H1 (cell line): ENCODE data around the gene PACS1. TPM values are rescaled to one million over a fixed set of nuclear protein-coding genes. Genes with fewer than 3 reads are reported as not detected.
A peak's percentile ranks its signal among the peaks of the same experiment; 100 is the strongest.

ENCODE experiments used
- CTCF ChIA-PET: fragments of 300-600 bp; sonication (Branson Sonifier 250); formaldehyde crosslinking; loops from one replicate; lab custom pipeline; 2021; ENCODE audit not compliant: partially characterized antibody; lab: Charles Lee
- POLR2A ChIA-PET: fragments of 300-600 bp; sonication (Branson Sonifier 250); formaldehyde crosslinking; loops from one replicate; lab custom pipeline; 2021; ENCODE audit warnings: inconsistent platforms; ENCODE audit not compliant: partially characterized antibody; lab: Charles Lee
- DNase-seq, 2 experiments: peaks; one replicate each; pipeline versions ENCODE4 v3.0.0 to v3.0.0-alpha.2; 2010 to 2022; ENCODE audit warnings: low spot score in 2 of 2, low read depth in 1 of 2, mixed read lengths in 1 of 2
- FAIRE-seq: peaks from 2 replicates; lab custom pipeline; 2011; peaks lifted over from hg19 to GRCh38; lab: Jason Lieb, UNC
- H2AFZ ChIP-seq: 2 replicates; pipeline ENCODE4 v1.8.1; 2012; ENCODE audit warnings: low read length, inconsistent platforms
- H2AK5ac ChIP-seq: 2 replicates; pipeline ENCODE4 v1.6.1; 2013; ENCODE audit warnings: low read depth, low read length
- H2BK120ac ChIP-seq: replicated peaks from 2 replicates; pipeline ENCODE3; 2013; ENCODE audit warnings: low read depth, low read length, inconsistent platforms
- H2BK12ac ChIP-seq: 2 replicates; pipeline ENCODE4 v1.6.1; 2013; ENCODE audit warnings: low read depth, low read length
- H2BK15ac ChIP-seq: 2 replicates; pipeline ENCODE4 v1.6.1; 2013; ENCODE audit warnings: low read length
- H2BK20ac ChIP-seq: 2 replicates; pipeline ENCODE4 v1.6.1; 2013; ENCODE audit warnings: low read length
- H2BK5ac ChIP-seq: 2 replicates; pipeline ENCODE4 v1.6.1; 2013; ENCODE audit warnings: low read depth, low read length
- H3K14ac ChIP-seq: 2 replicates; pipeline ENCODE4 v1.6.1; 2013; ENCODE audit warnings: inconsistent platforms; ENCODE audit not compliant: insufficient read length
- H3K18ac ChIP-seq: 2 replicates; pipeline ENCODE4 v1.6.1; 2013; ENCODE audit warnings: low read length; ENCODE audit errors: extremely low read depth
- H3K23ac ChIP-seq: 2 replicates; pipeline ENCODE4 v1.6.1; 2013; ENCODE audit warnings: inconsistent platforms; ENCODE audit not compliant: insufficient read length
- H3K23me2 ChIP-seq: 2 replicates; pipeline ENCODE4 v1.6.1; 2013; ENCODE audit warnings: low read depth, low read length
- H3K27ac ChIP-seq: 2 replicates; pipeline ENCODE4 v1.6.1; 2011; ENCODE audit warnings: low read depth, low read length, inconsistent platforms
- H3K27me3 ChIP-seq, 4 experiments: replicated peaks in 1 of 4; 1 replicate in 1 of 4; 2 replicates in 3 of 4; pipeline versions ENCODE4 v1.6.1 to v1.8.1; 2011 to 2013; ENCODE audit warnings: low read length in 3 of 4, mild to moderate bottlenecking in 3 of 4, inconsistent platforms in 2 of 4, mixed read lengths in 2 of 4, moderate library complexity in 1 of 4; ENCODE audit not compliant: control insufficient read depth in 3 of 4, insufficient read depth in 3 of 4; ENCODE audit errors: extremely low read depth in 1 of 4
- H3K36me3 ChIP-seq, 4 experiments: 2 replicates each; pipeline versions ENCODE4 v1.6.1 to v1.8.1; 2011 to 2013; ENCODE audit warnings: mild to moderate bottlenecking in 4 of 4, low read length in 3 of 4, moderate library complexity in 2 of 4, control low read depth in 1 of 4, inconsistent platforms in 1 of 4; ENCODE audit not compliant: insufficient read depth in 4 of 4, control insufficient read depth in 2 of 4
- H3K4ac ChIP-seq: replicated peaks from 2 replicates; pipeline ENCODE3; 2013; ENCODE audit warnings: low read length, low read depth, mixed read lengths, inconsistent platforms; ENCODE audit not compliant: insufficient read length
- H3K4me1 ChIP-seq, 4 experiments: replicated peaks in 1 of 4; 1 replicate in 1 of 4; 2 replicates in 3 of 4; pipeline versions ENCODE4 v1.6.1 to v1.8.1; 2011 to 2013; ENCODE audit warnings: low read length in 3 of 4, inconsistent platforms in 2 of 4, mixed read lengths in 1 of 4; ENCODE audit not compliant: insufficient read depth in 4 of 4, control insufficient read depth in 3 of 4
- H3K4me2 ChIP-seq, 2 experiments: 2 replicates each; pipeline versions ENCODE4 v1.6.1 to v1.8.1; 2011 to 2013; ENCODE audit warnings: low read depth in 2 of 2, low read length in 2 of 2, control low read depth in 1 of 2, inconsistent platforms in 1 of 2, mild to moderate bottlenecking in 1 of 2; ENCODE audit not compliant: insufficient read depth in 1 of 2
- H3K4me3 ChIP-seq, 4 experiments: fragments of 200-600, 300-600 bp in 1 of 4; sonication (generic), shearing (Covaris generic), sonication (Bioruptor Twin) in 1 of 4; 2 replicates each; pipeline versions ENCODE4 v1.5.1 to v1.8.1; 2011 to 2016; ENCODE audit warnings: low read length in 4 of 4, low read depth in 3 of 4, control low read depth in 2 of 4, inconsistent platforms in 2 of 4, mild to moderate bottlenecking in 2 of 4, mixed read lengths in 1 of 4, moderate library complexity in 1 of 4; ENCODE audit not compliant: insufficient read depth in 2 of 4; ENCODE audit errors: extremely low read depth in 1 of 4
- H3K56ac ChIP-seq: replicated peaks from 2 replicates; pipeline ENCODE3; 2013; ENCODE audit warnings: low read depth, mild to moderate bottlenecking, mixed read lengths, low read length, inconsistent platforms; ENCODE audit not compliant: insufficient read length
- H3K79me1 ChIP-seq: 2 replicates; pipeline ENCODE4 v1.6.1; 2013; ENCODE audit warnings: low read depth, low read length, control low read depth
- H3K79me2 ChIP-seq, 2 experiments: 2 replicates each; pipeline versions ENCODE4 v1.6.1 to v1.8.1; 2012 to 2013; ENCODE audit warnings: low read length in 2 of 2, mild to moderate bottlenecking in 2 of 2, inconsistent platforms in 1 of 2; ENCODE audit not compliant: insufficient read depth in 2 of 2, control insufficient read depth in 1 of 2
- H3K9ac ChIP-seq, 4 experiments: replicated peaks in 1 of 4; 1 replicate in 1 of 4; 2 replicates in 3 of 4; pipeline versions ENCODE4 v1.6.1 to v1.8.1; 2011 to 2013; ENCODE audit warnings: low read depth in 3 of 4, low read length in 3 of 4, control low read depth in 2 of 4, mild to moderate bottlenecking in 2 of 4, moderate library complexity in 2 of 4, inconsistent platforms in 1 of 4; ENCODE audit errors: extremely low read depth in 1 of 4
- H3K9me3 ChIP-seq, 2 experiments: 2 replicates each; pipeline versions ENCODE4 v1.6.1 to v1.8.1; 2012 to 2013; ENCODE audit warnings: mild to moderate bottlenecking in 2 of 2, moderate library complexity in 2 of 2, control low read depth in 1 of 2, inconsistent platforms in 1 of 2, low read depth in 1 of 2, low read length in 1 of 2, mixed read lengths in 1 of 2; ENCODE audit not compliant: insufficient read depth in 2 of 2
- H4K20me1 ChIP-seq, 2 experiments: replicated peaks in 1 of 2; 2 replicates each; pipeline versions ENCODE3 to v1.8.1; 2011 to 2013; ENCODE audit warnings: inconsistent platforms in 2 of 2, low read length in 2 of 2, mild to moderate bottlenecking in 1 of 2; ENCODE audit not compliant: insufficient read depth in 2 of 2, control insufficient read depth in 1 of 2
- H4K5ac ChIP-seq: 2 replicates; pipeline ENCODE4 v1.6.1; 2013; ENCODE audit warnings: low read length, low read depth, mixed read lengths, inconsistent platforms; ENCODE audit not compliant: insufficient read length
- H4K8ac ChIP-seq: 2 replicates; pipeline ENCODE4 v1.8.0; 2013; ENCODE audit warnings: mild to moderate bottlenecking, moderate library complexity, low read length, inconsistent platforms; ENCODE audit not compliant: insufficient read depth; ENCODE audit errors: extremely low read depth
- H4K91ac ChIP-seq: replicated peaks from 2 replicates; pipeline ENCODE3; 2013; ENCODE audit warnings: low read length, mixed read lengths, inconsistent platforms; ENCODE audit not compliant: insufficient read length
- RAD21 ChIP-seq, 2 experiments: IDR thresholded peaks in 1 of 2; conservative IDR thresholded peaks in 1 of 2; 2 replicates each; pipeline ENCODE4 v1.6.1; 2011; ENCODE audit warnings: low read depth in 2 of 2, low read length in 2 of 2, improper control_type of control experiment in 1 of 2, inconsistent platforms in 1 of 2, mild to moderate bottlenecking in 1 of 2, moderate library complexity in 1 of 2
- SIX5 ChIP-seq: IDR thresholded peaks from 2 replicates; pipeline ENCODE4 v1.6.1; 2011; ENCODE audit warnings: mild to moderate bottlenecking, low read depth, low read length
- whole genome bisulfite sequencing, 2 experiments: shearing (Covaris generic) in 1 of 2; methylation state at CpG; one replicate each; pipeline versions ENCODE4 v1.1.6 to v1.1.7; 2013 to 2015; ENCODE audit warnings: low lambda C conversion rate in 2 of 2, mixed read lengths in 2 of 2, inconsistent platforms in 1 of 2, low coverage in 1 of 2, missing lambda C conversion rate in 1 of 2; ENCODE audit not compliant: insufficient replicate concordance in 2 of 2, insufficient coverage in 1 of 2, insufficient read length in 1 of 2; ENCODE audit errors: extremely low coverage in 1 of 2, missing lambda C conversion rate in 1 of 2; 5-methylcytosine and 5-hydroxymethylcytosine counted together
- polyA plus RNA-seq, 7 experiments: library from polyadenylated mRNA; depleted of rRNA in 3 of 7; stranded (reverse) in 5 of 7; unstranded in 2 of 7; fragments of >200 nt in 5 of 7; fragments of 200-250 nt in 2 of 7; gene quantifications; 1 replicate in 5 of 7; 2 replicates in 1 of 7; 4 replicates in 1 of 7; pipeline versions ENCODE4 v1.2.1 to v1.2.3, GENCODE V29; 2011 to 2013; ENCODE audit warnings: missing spikeins in 2 of 7, mixed read lengths in 2 of 7
- total RNA-seq: library from RNA; stranded (reverse); fragmentation: NEBNext Ultra II Directional; extraction: Animal tissue kit (Norgen Biotek cat#: 25700); gene quantifications from 2 replicates; pipeline ENCODE4 v1.2.1, GENCODE V29; 2021
- TF ChIP-seq, protein P1 (sequence below), 3 experiments: IDR thresholded peaks; 1 replicate in 2 of 3; 2 replicates in 1 of 3; pipeline versions ENCODE4 v1.5.1 to v1.6.1; 2011; ENCODE audit warnings: low read length in 3 of 3, mild to moderate bottlenecking in 3 of 3, inconsistent platforms in 2 of 3, low read depth in 1 of 3, moderate library complexity in 1 of 3; ENCODE audit not compliant: insufficient read depth in 1 of 3; ENCODE audit errors: control extremely low read depth in 1 of 3

PACS1 gene
- total and polyA plus RNA-seq, 2 of the 8 experiments (the other 6 are each of a cell fraction or from before 2014, with no cell fraction given): 11.5 to 36.0 TPM

DNA sequence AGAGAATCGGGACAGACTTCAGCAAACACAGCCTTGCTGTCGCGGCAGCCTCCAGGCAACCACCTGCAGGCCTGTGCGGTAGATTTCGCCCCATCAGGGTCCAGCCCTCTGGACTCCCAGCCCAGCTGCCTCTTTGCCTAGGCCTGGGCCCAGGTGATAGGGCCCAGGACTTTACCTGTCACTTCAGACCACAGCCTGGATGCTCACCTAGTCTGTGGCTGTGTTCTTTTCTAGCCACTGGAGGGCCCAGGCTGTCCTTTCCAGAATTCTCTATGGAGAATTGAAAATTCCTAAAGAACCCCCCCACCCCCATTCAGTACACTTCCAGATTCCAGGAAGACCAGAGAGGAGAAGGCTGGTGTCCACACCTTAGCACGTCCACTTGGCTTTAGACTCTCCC lies 167.8 kb downstream of the PACS1 start:
- FAIRE-seq: no peak
- H3K36me3 ChIP-seq: peaks cover 0 to 10% (median 2%) of the 10 kb centered on the region in 4 experiments; a peak in 3 of 8 replicates
- 95% methylated on average over 6 of the region's 6 CpGs; no CpG with 5 or more reads in 1 of the 2 experiments for WGBS, 2 experiments

More for the DNA sequence above, 167.8 kb downstream of the PACS1 start:
- no peaks in the 10 kb centered on the region for H3K9me3 ChIP-seq
- no peak overlapping the region for H3K4me3 ChIP-seq
- H3K14ac ChIP-seq: no peak overlapping the region
- peak overlapping the region; percentile 14; the same call in 1 of the 2 replicates for H4K8ac ChIP-seq
- no peak overlapping the region for H4K91ac ChIP-seq
- H3K79me2 ChIP-seq: no peaks in the 10 kb centered on the region
- H3K56ac ChIP-seq: no peak overlapping the region
- no peak overlapping the region for H3K23ac ChIP-seq
- H2AK5ac ChIP-seq: no peak overlapping the region
- no peak overlapping the region for H4K5ac ChIP-seq
- no peak overlapping the region for H3K4me2 ChIP-seq
- no peaks in the 10 kb centered on the region for H3K27me3 ChIP-seq
- H2BK15ac ChIP-seq: no peak overlapping the region
- no peak overlapping the region for H3K27ac ChIP-seq
- no peak overlapping the region for H2BK5ac ChIP-seq
- H3K79me1 ChIP-seq: no peaks in the 10 kb centered on the region
- H3K9ac ChIP-seq: no peak overlapping the region
- no peak overlapping the region for H2BK12ac ChIP-seq
- no peaks in the 10 kb centered on the region for H3K23me2 ChIP-seq
- no peak overlapping the region for H2AFZ ChIP-seq
- no peaks in the 10 kb centered on the region for H3K4me1 ChIP-seq
- CTCF ChIA-PET: interaction anchor here (0.6 to 12.4 kb wide), 11 partner anchors 9 to 49 kb away, joined by 3 to 123 read pairs (median 5); no protein-coding TSS in a partner anchor
- H4K20me1 ChIP-seq: peaks cover 0 to 2% of the 10 kb centered on the region in 2 experiments
- DNase-seq: no peak
- H2BK120ac ChIP-seq: no peak overlapping the region
- no peak overlapping the region for H3K4ac ChIP-seq
- H2BK20ac ChIP-seq: no peak overlapping the region
- H3K18ac ChIP-seq: no peak overlapping the region
- POLR2A ChIA-PET: interaction anchor here (1.0 to 2.3 kb wide), 6 partner anchors 9 to 30 kb away, joined by 3 to 10 read pairs (median 4); partner anchors contain the start of gene RAB1B
- TF ChIP-seq, protein P1, sequence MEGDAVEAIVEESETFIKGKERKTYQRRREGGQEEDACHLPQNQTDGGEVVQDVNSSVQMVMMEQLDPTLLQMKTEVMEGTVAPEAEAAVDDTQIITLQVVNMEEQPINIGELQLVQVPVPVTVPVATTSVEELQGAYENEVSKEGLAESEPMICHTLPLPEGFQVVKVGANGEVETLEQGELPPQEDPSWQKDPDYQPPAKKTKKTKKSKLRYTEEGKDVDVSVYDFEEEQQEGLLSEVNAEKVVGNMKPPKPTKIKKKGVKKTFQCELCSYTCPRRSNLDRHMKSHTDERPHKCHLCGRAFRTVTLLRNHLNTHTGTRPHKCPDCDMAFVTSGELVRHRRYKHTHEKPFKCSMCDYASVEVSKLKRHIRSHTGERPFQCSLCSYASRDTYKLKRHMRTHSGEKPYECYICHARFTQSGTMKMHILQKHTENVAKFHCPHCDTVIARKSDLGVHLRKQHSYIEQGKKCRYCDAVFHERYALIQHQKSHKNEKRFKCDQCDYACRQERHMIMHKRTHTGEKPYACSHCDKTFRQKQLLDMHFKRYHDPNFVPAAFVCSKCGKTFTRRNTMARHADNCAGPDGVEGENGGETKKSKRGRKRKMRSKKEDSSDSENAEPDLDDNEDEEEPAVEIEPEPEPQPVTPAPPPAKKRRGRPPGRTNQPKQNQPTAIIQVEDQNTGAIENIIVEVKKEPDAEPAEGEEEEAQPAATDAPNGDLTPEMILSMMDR (IDR thresholded peaks at IDR 0.05; ENCODE audit: control extremely low read depth in 1 of 3, insufficient read depth in 1 of 3, low read depth in 1 of 3, low read length in 3 of 3): 0 out of 4 replicates have a peak, but pooled peaks of 1 of the 3 experiments have one; percentile 8
- TF ChIP-seq RAD21 (IDR thresholded peaks at IDR 0.05 in 1 of 2, conservative IDR thresholded peaks at IDR 0.05 in 1 of 2; ENCODE audit: low read depth in 2 of 2, low read length in 2 of 2): peak in 1 of 2 experiments; percentile 17; a peak in 1 of 4 replicates
- no peak for TF ChIP-seq SIX5
- TF ChIP-seq, all 59 proteins: peak for 2
